Astrocyte (in vitro differentiated cells and primary cell): ENCODE measurements around the gene RDH14.

Source experiments
- CTCF ChIP-seq: IDR thresholded peaks from 2 replicates; pipeline ENCODE4 v1.5.1; 2011; ENCODE audit warnings: low read depth, mild to moderate bottlenecking, inconsistent platforms, low read length, moderate library complexity; ENCODE audit not compliant: insufficient read depth
- EZH2 ChIP-seq: IDR thresholded peaks from 2 replicates; pipeline ENCODE4 v1.6.1; 2012; ENCODE audit warnings: mild to moderate bottlenecking, low read length, inconsistent platforms; ENCODE audit not compliant: insufficient read depth

GRCh38 chr2:18531194-18531593 lies 29.3 kb downstream of the RDH14 start:
- TF ChIP-seq CTCF (no peak), EZH2 (no peak)
